KMS-11 (cell line): ENCODE data around the gene RASD2.

Source experiments
- H2AFZ ChIP-seq: fragments of 200-600 bp; sonication (generic); 2 replicates; pipeline ENCODE4 v1.6.1; 2016; ENCODE audit warnings: antibody characterized with exemption, mixed run types, low read depth
- H3K27ac ChIP-seq: fragments of 200-600 bp; sonication (generic); 2 replicates; pipeline ENCODE4 v1.6.1; 2016; ENCODE audit warnings: mild to moderate bottlenecking, mixed run types
- H3K27me3 ChIP-seq: fragments of 200-600 bp; sonication (generic); 2 replicates; pipeline ENCODE4 v1.6.1; 2017; ENCODE audit warnings: mild to moderate bottlenecking, low read depth, mixed run types, moderate library complexity; ENCODE audit not compliant: insufficient read depth
- H3K36me3 ChIP-seq: fragments of 200-600 bp; sonication (generic); 2 replicates; pipeline ENCODE4 v1.6.1; 2017; ENCODE audit warnings: mild to moderate bottlenecking, mixed run types; ENCODE audit not compliant: insufficient read depth
- H3K4me1 ChIP-seq: fragments of 200-600 bp; sonication (generic); 2 replicates; pipeline ENCODE4 v1.6.1; 2016; ENCODE audit warnings: mild to moderate bottlenecking, low read depth, mixed run types; ENCODE audit not compliant: poor library complexity, severe bottlenecking
- H3K4me2 ChIP-seq: fragments of 200-600 bp; sonication (generic); 2 replicates; pipeline ENCODE4 v1.7.0; 2016; ENCODE audit warnings: mild to moderate bottlenecking, mixed run types
- H3K4me3 ChIP-seq: fragments of 200-600 bp; sonication (generic); IDR thresholded peaks from 2 replicates; pipeline ENCODE4 v1.6.1; 2017; ENCODE audit warnings: low read depth, low read length, mixed read lengths; ENCODE audit not compliant: insufficient read depth
- H3K79me2 ChIP-seq: fragments of 200-600 bp; sonication (generic); 2 replicates; pipeline ENCODE4 v1.6.1; 2016; ENCODE audit warnings: low read depth, mixed run types; ENCODE audit not compliant: insufficient read depth
- H3K9ac ChIP-seq: fragments of 200-600 bp; sonication (generic); 2 replicates; pipeline ENCODE4 v1.6.1; 2016; ENCODE audit warnings: mild to moderate bottlenecking, mixed run types
- H4K20me1 ChIP-seq: fragments of 200-600 bp; sonication (generic); 2 replicates; pipeline ENCODE4 v1.6.1; 2016; ENCODE audit warnings: mild to moderate bottlenecking, mixed run types; ENCODE audit not compliant: insufficient read depth
- TF ChIP-seq, protein P1 (sequence below): fragments of 200-600 bp; sonication (generic); conservative IDR thresholded peaks from 2 replicates; pipeline ENCODE4 v1.6.1; 2017; ENCODE audit warnings: low read depth, mild to moderate bottlenecking, antibody characterized with exemption, low read length, moderate library complexity, mixed read lengths

The RASD2 gene

DNA sequence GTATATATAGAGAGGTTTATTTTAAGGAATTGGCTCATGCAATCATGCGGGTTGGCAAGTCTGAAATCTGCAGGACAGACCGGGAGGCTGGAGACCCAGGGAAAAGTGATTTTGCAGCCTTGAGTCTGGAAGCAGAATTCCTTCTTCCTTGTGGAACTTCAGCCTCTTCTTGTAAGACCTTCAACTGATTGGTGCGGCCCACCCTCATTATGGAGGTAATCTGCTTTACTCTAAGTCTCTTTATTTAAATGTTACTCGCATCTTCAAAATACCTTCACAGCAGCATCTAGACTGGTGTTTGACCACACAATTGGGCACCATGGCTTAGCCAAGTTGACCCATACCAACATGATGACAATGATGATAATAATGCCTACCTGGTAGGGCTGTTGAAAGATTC, 58.7 kb downstream of the RASD2 start:
- Histone ChIP-seq H3K4me3 (no peak overlapping the region), H3K27me3 (no peaks in the 10 kb centered on the region), H3K27ac (no peak overlapping the region), H3K4me2 (no peak overlapping the region), H3K9ac (no peak overlapping the region), H3K4me1 (no peaks in the 10 kb centered on the region), H3K79me2 (no peaks in the 10 kb centered on the region), H4K20me1 (no peaks in the 10 kb centered on the region), H3K36me3 (no peaks in the 10 kb centered on the region), H2AFZ (no peak overlapping the region)
- TF ChIP-seq, protein P1, sequence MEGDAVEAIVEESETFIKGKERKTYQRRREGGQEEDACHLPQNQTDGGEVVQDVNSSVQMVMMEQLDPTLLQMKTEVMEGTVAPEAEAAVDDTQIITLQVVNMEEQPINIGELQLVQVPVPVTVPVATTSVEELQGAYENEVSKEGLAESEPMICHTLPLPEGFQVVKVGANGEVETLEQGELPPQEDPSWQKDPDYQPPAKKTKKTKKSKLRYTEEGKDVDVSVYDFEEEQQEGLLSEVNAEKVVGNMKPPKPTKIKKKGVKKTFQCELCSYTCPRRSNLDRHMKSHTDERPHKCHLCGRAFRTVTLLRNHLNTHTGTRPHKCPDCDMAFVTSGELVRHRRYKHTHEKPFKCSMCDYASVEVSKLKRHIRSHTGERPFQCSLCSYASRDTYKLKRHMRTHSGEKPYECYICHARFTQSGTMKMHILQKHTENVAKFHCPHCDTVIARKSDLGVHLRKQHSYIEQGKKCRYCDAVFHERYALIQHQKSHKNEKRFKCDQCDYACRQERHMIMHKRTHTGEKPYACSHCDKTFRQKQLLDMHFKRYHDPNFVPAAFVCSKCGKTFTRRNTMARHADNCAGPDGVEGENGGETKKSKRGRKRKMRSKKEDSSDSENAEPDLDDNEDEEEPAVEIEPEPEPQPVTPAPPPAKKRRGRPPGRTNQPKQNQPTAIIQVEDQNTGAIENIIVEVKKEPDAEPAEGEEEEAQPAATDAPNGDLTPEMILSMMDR = no peak

DNA sequence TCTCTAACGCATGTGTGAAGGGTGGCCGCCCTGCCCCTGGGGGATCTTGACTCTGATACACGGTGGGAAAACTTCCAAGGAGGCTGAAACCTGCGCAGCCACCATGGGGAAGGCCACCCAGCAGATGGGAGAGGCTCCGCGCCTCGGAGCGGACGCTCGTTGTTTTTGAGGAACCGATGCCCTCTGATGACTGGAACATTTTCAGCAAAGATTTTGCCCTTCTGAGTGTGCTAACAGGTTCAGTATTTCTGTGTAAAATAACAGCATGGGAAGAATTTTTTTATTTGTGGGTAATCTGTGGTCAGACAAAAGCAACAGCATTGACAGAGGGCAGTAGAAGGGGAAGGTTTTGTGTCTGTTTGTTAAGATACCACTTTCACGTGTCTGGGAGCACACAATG, 59.8 kb downstream of the RASD2 start:
- H3K27ac ChIP-seq = no peak overlapping the region

DNA sequence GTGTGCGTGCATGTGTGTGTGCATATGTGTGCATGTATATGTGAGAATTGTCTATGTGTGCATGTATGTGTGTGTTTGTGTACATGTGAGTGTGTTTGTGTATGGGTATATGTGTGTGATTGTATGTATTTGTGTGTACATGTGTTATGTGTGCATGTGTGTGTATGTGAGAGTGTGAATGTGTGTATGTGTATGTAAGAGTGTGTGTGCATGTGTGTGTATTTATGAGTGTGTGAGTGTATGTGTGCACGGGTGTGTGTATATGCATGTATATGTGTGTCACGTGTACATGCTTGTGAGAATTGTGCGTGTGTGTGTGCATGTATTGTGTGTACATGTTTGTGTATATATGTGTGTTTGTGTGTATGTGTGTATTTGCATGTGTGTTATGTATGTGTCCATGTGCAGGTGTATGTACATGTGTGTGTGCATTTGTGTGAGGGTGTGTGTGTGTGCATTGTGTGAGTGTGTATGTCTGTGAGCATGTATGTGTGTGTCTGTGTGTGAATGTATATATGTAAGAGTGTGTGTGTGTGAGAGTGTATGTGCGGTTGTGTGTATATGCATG, 60.5 kb downstream of the RASD2 start:
- no peaks in the 10 kb centered on the region for H4K20me1 ChIP-seq
- no peaks in the 10 kb centered on the region for H3K27me3 ChIP-seq
- no peak overlapping the region for H3K4me2 ChIP-seq
- H3K9ac ChIP-seq = no peak overlapping the region
- no peak overlapping the region for H3K4me3 ChIP-seq
- TF ChIP-seq, protein P1 = no peak
- H3K36me3 ChIP-seq = no peaks in the 10 kb centered on the region
- no peaks in the 10 kb centered on the region for H3K4me1 ChIP-seq
- H3K27ac ChIP-seq = no peak overlapping the region
- no peak overlapping the region for H2AFZ ChIP-seq
- no peaks in the 10 kb centered on the region for H3K79me2 ChIP-seq

More for the DNA sequence above, 59.8 kb downstream of the RASD2 start:
- Histone ChIP-seq H2AFZ (no peak overlapping the region), H3K4me3 (no peak overlapping the region), H3K27me3 (no peaks in the 10 kb centered on the region), H3K36me3 (no peaks in the 10 kb centered on the region), H3K4me1 (no peaks in the 10 kb centered on the region), H4K20me1 (no peaks in the 10 kb centered on the region), H3K79me2 (no peaks in the 10 kb centered on the region), H3K4me2 (no peak overlapping the region), H3K9ac (no peak overlapping the region)
- TF ChIP-seq, protein P1 = no peak

DNA sequence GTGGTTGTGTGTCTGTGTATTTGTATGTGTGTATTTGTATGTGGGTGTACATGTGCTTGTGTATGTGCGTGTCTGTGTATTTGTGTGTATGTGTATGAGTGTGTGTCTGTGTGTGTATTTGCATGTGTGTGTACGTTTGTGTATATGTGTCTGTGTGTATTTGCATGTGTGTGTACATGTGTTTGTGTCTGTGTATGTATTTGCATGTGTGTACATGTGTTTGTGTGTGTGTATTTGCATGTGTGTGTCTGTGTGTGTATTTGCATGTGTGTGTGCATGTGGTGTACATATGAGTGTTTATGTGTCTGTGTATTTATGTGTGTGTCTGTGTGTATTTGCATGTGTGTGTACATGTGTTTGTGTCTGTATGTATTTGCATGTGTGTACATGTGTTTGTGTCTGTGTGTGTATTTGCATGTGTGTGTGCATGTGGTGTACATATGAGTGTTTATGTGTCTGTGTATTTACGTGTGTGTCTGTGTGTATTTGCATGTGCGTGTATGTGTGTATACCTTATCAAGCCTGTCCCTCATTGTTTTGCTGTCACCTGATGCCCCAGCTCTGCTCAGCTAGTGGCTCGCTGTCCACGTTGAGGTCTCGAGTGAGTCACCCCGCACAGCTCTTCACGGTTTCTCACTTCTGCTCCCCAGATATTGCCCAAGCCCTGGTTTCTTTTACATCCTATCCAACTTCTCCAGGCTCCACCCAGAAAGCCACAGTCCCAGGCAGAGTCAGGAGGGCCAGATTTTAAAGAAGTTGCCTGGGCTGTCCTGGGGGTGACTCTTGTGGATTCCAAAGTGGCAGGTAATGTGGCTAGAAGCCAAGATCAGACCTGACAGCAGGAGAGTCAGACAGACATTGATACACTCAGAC, 61.3 kb downstream of the RASD2 start:
- Histone ChIP-seq H3K36me3 (no peaks in the 10 kb centered on the region), H3K79me2 (no peaks in the 10 kb centered on the region), H3K9ac (no peak overlapping the region), H2AFZ (no peak overlapping the region), H3K27me3 (no peaks in the 10 kb centered on the region), H3K4me3 (no peak overlapping the region), H4K20me1 (no peaks in the 10 kb centered on the region), H3K27ac (no peak overlapping the region), H3K4me1 (no peaks in the 10 kb centered on the region), H3K4me2 (no peak overlapping the region)
- TF ChIP-seq, protein P1 = no peak
